HG02588 (cell line): ENCODE data around the gene NFIX.

Experiments
- ATAC-seq: cut with Tn5 transposase; IDR thresholded peaks from one replicate; pipeline ENCODE4 v1.9.1; 2021; ENCODE audit warnings: mild to moderate bottlenecking, moderate library complexity; ENCODE audit not compliant: unreplicated experiment

Gene NFIX

DNA sequence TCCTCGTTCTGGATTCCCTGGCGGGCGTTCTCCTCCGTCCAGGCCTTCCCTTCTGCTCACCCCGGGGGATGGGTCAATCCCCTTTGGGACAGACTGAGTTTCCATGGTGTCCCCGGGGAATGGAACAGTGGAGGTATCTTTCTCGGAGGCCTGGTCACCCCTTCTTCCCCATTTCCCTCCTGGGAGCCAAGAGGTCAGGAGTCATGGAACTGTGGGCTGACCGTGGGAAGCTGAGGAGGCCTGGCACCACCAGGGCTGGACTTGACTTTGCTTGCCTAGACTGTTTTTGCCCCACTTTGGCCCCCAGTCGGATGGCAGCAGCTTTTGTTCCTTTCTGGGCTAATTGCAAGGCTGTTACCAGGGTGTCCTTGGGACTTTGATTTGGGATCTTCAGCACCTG lies 124.8 kb downstream of the NFIX start:
- ATAC-seq: no peak

DNA sequence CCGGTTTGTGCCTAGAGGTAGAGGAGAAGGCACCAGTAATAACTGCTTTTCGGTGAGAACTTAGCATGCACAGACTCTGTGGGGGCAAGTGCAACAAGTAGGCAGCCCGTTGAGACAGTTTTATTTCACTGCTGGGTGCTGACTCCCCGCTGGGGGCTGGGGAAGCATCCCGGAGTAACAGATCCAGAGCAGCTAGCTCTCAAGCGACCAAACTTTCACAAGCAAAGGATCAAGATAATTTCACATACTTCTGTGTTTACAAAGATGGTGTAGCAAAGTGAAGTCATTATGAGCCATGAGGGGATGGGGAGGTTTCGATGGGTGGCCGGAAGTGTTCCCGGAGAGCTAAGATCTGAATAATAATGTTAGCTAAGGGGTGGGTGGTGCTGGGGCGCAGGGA lies 125.5 kb downstream of the NFIX start:
- ATAC-seq: no peak

DNA sequence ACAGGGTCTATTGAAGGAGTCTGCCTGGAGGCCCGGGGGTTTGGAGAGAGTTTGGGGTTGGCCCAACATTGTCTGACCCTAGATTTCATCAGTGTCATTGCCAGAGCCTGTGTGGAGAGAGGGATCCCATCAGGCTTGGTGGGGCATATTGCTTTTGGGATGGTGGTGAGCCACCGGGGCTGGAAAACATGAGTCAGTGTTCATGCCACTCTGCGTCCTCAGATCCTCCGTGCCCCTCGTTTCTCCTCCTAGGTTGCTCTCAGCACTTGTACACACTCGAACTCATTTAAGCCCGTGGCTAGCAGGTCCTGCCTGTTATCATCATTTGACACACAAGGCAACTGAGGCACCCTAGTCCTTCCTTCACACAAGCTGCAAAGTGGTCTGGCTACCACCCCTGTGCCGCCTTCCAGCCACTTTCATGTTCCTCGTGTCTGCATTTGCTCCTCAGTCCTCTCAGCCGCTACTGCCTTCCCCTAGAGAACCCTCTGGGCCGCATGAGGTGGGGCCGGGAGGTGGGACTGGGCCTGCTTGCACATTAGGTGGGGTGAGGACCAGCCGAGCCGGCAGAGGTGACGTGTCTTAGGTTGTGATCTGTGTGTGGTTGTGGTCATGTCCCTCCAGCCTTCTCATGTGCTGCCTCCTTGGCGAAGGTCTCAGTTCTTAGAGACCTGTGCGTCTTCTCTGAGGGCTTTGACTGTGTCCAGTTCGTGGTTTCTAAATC lies 126.4 kb downstream of the NFIX start:
- ATAC-seq: no peak

DNA sequence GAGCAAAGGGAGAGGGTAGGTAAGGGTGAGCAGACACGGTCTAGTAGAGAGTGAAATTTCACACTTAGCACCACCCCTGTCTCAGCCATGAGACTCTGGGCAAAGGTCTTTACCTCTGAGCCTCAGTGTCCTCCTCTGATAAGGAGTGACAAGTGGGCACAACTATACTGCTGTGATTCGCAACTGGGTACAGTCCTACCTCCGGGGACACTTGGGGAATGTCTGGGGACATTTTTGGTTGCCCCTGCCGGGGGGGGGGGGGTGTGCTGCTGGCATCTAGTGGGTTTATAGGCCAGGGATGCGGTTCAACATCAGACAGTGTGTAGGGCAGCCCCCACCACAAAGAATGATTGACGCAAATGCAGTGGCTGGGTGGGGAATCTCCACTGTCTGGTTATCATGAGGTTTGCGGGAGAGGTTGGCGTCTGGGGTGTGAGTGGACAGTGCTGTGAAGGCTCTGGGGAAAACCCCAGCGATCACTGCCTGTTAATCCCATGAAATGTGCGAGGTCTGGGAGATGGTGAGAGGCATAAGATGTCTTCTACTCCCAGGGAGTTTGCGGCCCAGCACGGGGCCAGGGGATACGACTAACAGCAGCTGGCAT lies 127.1 kb downstream of the NFIX start:
- ATAC-seq: no peak

DNA sequence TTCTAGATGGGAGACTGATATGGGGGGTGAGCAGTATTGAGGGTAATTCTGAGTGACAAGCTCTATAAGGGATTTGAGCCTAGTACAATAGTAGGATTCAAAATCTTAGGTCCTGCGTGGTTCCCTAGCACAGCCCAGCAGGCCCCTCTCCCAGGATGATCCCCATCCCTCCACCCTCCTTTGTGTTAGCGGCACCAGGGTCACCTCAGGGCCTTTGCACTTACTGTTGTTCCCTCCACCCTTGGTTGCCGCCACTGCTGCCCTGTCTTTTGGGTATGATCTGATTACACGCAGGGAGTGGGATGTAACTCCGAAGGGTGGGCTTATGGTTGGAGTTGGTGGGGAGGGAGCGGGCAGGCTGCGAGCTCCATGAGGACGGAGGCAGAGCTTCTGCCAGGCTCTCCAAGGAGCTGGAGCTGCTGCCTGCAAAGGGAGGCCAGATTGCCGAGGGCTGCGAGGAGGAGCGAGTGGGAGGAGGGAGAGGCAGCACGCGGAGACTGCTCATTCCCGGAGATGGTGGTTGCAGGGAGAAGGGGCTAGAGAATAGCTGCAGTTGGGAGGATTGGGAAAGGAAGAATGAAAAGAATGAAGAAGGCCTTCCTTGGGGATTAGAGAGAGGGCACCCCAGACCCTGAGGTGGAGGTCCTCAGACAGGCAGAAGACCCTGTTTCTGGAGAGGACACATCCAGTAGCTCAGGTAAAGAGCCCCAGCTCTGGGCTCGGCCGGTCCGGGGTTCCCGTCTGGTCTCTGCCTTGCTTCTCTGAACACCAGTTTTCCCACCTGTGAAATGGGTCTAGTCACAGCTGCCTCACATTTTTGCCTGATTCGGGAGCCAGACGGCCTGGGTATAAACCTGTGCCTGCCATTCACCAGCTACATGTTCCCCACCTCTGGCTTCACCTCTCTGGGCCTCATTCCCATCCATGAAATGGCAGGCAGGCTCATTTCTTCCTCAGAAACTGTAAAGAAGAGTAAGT lies 128.0 kb downstream of the NFIX start:
- ATAC-seq: no peak

DNA sequence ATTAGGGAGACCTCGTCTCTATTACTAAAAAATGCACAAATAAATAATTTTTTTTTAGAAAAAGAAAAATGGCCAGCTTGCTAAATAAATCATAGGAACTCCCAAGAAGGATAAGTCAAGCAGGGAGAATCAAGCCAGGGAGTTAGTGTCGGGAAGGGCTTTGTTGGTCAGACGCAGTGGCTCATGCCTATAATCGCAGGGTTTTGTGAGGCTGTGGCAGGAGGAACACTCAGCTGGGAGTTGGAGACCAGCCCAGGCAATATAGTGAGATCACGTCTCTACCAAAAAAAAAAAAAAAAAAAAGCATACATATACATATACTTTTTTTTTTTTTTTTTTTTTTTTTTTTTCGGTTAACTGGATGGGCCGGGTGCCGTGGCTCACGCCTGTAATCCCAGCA lies 131.8 kb downstream of the NFIX start:
- no peak for ATAC-seq

DNA sequence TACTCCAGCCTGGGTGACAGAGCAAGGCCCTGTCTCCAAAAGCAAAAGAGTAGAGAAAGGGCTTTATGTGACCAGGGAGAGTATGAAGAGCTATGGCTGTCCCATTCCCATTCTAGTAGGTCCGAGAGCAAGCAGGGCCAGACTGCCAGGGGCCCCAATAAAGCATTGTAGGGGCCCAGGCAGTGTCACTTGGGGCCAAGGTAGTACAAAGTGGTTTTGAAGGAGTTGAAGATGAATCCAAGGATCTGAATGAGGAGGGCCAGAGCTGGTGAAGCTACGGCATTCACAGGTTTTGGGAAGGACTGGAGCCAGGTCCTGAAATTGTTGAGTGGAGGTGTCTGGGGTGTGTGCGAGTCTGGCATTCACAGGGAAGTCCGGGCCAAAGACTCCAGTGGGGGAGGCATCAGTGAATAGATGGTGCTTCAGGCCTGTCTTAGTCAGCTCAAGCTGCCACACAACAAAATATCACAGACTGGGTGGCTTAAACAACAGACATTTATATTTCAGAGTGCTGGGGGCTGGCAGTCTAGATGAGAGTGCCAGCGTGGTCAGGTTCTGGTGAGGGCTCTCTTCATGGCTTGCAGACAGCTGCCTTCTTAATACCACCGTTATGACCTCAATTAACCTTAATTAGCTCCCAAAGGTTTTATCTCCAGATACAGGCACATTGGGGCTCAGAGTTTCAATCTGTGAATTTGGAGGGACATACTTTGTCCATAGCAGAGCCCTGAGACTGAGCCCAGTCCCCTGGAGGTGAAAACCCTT lies 132.7 kb downstream of the NFIX start:
- no peak for ATAC-seq

DNA sequence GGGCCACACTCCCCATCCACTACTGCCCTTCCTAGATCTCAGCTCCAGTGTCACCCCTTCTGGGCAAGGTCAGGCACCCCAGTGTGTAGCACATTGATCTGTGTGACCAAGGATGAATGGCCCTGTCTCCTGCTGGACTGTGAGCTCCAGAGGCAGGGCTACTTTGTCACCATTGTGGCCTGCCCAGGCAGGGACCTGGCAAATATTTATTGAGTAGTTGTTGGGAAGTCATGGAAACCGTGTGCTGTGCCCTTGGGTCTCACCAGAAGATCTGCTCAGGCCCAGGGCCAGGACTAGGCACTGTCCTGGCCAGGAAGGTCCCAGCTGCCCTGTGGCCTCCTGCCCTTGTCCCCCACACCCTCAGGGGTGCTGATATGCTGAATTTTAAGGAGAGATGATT lies 133.3 kb downstream of the NFIX start:
- ATAC-seq: no peak

DNA sequence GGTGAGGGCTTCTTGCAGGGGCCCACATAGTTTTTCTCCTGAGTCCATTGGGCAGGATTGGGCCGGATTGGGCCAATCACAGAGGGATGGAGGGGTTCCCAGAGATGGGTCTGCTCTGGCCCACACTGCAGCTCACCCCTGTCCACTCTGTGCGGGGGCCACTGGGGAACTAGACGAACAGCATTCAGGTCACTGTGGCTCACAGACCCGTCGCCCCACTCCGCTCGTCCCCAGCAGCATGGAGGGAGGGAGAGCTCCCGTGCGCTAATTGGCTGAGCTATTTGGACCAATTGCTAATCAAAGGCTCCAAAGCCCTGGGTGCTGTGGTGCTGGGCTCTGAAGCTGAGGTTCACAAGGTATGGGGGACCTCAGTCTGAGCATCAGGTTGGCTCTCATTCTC lies 134.1 kb downstream of the NFIX start:
- no peak for ATAC-seq

DNA sequence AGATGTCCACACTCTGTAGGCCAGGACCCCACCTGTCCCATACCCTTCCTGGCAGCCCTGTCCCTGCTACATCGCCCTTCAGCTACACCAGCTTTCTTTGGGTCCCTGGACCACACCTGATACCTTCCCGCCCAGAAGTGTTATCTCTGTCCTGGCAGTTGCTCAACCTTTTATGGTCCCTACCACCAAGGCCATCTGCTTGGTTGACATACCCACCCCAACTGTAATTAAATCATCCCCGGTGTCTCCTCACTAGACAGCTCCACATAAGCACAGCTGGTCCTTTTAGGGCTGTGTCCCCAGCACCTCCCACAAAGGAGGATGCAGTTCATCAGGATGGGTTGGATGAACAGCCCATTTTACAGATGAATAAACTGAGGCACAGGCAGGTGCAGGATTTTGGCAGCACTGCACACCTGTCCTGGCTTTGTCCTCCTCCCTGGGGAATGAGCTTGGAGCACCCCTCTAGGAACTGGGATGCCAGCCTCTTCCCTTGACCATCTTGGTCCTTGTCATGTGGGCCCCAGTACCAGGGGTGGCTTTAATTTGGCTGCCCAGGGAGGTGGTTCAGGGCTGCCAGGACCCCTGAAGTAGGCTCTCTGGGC lies 135.7 kb downstream of the NFIX start:
- no peak for ATAC-seq

DNA sequence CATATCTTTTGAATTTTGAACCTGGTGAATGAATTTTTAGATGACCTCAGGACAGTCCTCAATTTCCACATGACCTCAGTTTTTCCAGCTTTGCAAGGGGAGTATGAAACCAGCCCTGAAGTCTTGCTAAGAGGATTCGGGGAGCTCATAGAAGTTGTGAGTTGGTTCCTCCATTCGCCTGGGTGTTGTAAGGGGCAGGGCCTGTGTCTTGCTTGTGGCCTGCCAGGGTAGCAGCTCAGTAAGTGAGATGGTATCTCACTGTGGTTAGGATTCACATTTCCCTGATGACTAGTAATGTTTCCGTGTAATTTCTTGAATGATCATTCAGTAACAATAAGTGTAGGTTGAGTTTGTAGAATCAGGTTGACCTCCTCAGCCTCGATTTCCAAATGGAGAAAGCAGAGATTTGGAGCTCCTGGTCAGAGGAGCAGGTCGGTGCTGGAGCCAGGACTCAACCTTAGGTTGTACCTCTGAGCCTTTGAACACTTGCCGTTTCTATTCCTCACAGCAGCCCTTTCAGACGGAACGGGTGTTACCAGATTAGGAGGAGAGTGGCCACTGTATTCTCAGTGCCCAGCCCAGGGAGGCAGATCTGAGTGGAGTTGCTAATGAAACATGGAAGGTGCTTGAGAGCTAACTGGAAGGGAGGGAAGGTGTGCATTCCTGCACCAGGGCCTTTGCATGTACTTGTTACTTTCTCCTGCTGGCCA lies 137.4 kb downstream of the NFIX start:
- ATAC-seq: no peak

DNA sequence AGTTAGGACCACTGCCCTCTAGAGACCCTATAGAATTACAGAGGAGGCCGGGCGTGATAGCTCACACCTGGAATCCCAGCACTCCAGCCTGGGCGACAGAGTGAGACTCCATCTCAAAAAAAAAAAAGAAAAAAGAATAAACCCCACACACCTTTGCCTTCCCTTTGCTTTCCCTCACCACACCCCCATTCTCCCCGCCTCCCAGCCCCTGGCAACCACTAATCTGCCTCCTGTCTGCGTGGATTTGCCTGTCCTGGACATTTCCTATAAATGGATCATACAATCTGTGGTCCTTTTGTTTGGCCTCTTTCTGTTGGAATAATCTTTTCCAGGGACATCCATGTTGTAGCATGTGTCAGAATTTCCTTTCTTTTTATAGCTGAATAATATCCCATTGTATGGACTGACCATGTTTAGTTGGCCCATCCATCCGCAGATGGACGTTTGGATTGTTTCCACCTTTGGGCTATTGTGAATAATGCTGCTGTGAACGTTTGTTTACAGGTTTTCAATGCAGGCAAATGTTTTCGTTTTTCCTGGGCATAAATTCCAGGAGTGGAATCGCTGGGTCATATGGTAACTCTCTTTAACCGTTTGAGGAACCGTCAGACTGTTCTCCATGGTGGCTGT lies 138.1 kb downstream of the NFIX start:
- ATAC-seq: no peak

DNA sequence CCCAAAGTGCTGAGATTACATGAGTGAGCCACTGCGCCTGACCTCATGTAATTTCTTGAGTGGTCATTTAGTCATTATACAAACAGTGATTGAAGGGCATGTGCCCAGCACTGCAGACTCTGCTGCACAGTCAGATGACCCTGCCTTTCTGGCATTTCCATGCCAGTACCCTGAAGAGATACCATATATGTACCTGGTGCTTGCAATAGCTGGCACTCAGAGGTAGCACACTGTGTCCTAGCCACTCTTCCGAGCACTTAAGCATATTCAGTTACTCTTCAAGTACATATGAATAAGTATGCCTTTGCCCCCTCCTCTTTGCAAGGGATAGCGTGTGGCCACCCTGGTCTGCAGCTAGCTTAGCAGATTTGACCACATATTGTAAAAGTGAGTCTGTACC lies 139.4 kb downstream of the NFIX start:
- no peak for ATAC-seq

DNA sequence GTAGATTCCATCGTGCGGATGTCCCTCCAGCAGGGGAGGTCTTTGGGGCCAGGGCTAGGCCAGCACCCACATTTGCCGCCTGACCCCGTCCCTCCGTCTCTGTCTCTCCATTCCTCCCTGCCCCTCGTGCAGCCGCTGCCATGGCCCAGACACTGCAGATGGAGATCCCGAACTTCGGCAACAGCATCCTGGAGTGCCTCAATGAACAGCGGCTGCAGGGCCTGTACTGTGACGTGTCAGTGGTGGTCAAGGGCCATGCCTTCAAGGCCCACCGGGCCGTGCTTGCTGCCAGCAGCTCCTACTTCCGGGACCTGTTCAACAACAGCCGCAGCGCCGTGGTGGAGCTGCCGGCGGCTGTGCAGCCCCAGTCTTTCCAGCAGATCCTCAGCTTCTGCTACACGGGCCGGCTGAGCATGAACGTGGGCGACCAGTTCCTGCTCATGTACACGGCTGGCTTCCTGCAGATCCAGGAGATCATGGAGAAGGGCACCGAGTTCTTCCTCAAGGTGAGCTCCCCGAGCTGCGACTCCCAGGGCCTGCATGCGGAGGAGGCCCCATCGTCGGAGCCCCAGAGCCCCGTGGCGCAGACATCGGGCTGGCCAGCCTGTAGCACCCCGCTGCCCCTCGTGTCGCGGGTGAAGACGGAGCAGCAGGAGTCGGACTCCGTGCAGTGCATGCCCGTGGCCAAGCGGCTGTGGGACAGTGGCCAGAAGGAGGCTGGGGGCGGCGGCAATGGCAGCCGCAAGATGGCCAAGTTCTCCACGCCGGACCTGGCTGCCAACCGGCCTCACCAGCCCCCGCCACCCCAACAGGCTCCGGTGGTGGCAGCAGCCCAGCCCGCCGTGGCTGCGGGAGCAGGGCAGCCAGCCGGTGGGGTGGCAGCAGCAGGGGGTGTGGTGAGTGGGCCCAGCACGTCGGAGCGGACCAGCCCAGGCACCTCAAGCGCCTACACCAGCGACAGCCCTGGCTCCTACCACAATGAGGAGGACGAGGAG lies 140.1 kb downstream of the NFIX start:
- ATAC-seq: no peak

DNA sequence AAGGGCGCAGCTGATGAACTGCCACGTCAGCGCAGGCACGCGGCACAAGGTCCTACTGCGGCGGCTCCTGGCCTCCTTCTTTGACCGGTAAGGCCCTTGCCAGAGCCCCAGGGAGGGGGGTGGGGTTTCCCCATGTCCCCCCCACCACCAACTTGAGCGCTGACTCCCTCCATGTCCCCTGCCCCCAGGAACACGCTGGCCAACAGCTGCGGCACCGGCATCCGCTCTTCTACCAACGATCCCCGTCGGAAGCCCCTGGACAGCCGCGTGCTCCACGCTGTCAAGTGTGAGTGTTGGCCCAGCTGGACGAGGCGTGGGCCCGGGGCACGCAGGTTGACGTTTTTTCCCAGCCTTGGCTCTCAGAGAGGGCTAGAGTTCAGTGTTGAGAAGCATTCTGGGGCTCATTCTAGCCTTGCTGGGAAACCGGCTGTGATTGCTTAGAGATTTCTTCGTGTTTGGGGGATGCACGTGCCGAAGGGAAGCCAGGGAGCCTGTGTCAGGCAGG lies 142.1 kb downstream of the NFIX start:
- no peak for ATAC-seq

DNA sequence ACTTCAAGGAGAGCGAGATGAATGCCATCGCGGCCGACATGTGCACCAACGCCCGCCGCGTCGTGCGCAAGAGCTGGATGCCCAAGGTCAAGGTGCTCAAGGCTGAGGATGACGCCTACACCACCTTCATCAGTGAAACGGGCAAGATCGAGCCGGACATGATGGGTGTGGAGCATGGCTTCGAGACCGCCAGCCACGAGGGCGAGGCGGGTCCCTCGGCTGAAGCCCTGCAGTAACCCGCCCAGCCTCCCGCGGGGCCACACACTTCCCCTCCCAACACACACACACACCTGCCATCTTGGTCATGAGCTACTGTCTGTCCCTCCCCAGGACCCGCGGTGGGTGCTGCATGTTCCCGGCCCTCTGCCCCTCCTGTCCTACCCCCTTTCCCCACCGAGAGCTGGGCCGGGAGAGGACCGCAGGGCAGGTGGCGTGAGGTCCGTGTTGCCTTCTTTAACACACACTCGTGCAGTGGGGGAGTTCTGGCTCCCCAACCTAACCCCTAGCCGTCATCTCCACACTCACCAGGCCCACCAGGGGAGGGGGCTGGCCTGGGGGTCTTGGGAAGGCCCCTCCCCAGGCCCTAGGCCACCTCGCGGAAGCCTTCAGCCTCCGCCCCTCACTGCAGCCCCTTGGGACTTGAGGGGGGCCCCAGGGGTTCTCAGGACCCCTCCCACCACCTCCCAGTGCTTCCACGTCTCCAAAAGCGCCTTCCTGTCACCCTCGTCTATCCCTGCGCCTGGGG lies 143.1 kb downstream of the NFIX start:
- ATAC-seq: no peak

DNA sequence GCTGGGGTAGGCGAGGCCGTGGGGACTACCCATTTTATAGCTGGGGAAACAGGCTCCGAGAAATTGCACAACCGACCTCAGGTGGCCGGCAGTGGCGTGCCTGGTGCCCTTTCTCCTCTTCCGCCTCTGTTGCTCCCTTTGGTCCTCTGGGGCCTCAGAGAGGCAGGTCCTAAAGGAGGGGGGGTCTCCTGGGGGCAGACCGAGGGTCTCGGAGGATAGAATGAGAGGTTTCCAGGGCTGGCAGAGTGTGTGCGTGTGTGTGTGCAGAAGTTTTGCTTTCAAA lies 143.6 kb downstream of the NFIX start:
- no peak for ATAC-seq
